HUES64 (cell line): ENCODE data around the gene CCR8.

ENCODE experiments used
- H3K27ac ChIP-seq: 2 replicates; pipeline ENCODE4 v1.7.0; 2013; ENCODE audit warnings: low read depth, low read length, inconsistent platforms
- H3K27me3 ChIP-seq: 2 replicates; pipeline ENCODE4 v1.6.1; 2013; ENCODE audit warnings: mild to moderate bottlenecking, low read length; ENCODE audit not compliant: insufficient read depth
- H3K36me3 ChIP-seq: 2 replicates; pipeline ENCODE4 v1.6.1; 2013; ENCODE audit warnings: mild to moderate bottlenecking, low read length; ENCODE audit not compliant: insufficient read depth
- H3K4me1 ChIP-seq: 2 replicates; pipeline ENCODE4 v1.6.1; 2013; ENCODE audit warnings: mild to moderate bottlenecking, low read length, moderate library complexity; ENCODE audit not compliant: insufficient read depth
- H3K4me3 ChIP-seq: 2 replicates; pipeline ENCODE4 v1.5.1; 2013; ENCODE audit warnings: mild to moderate bottlenecking, low read length, moderate library complexity
- H3K9ac ChIP-seq: 2 replicates; pipeline ENCODE4 v1.6.1; 2013; ENCODE audit warnings: mild to moderate bottlenecking, low read depth, low read length
- H3K9me3 ChIP-seq: 2 replicates; pipeline ENCODE4 v1.6.1; 2013; ENCODE audit warnings: low read depth, low read length; ENCODE audit not compliant: insufficient read depth
- WGBS: fragments of 150-250, 120-280 bp; methylation state at CpG from one replicate; pipeline ENCODE4 v1.1.7; 2013; ENCODE audit warnings: missing lambda C conversion rate; 5-methylcytosine and 5-hydroxymethylcytosine counted together

The CCR8 gene

DNA sequence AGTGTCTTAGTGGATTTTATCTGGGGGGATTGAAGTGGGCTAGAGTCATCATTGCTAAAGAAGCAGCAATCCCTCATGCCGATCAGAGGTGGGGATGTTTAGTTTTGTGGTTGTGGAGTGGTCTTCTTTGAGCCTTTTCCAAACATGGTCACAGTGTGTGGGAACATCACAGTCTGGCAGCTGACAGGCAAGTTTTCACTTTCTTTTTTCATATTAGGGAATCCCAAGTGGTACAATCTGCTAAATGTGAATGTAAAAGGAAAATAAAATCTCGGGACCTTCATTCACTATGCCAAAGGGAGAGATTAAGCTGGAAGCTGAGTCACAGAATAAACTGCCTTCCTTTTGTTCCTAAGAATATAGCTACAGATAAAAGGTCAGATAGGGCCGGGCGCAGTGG is 39.3 kb upstream of the CCR8 start:
- Histone ChIP-seq H3K4me1 (no peaks in the 10 kb centered on the region), H3K36me3 (no peaks in the 10 kb centered on the region), H3K27me3 (no peaks in the 10 kb centered on the region), H3K4me3 (no peak overlapping the region), H3K27ac (no peak overlapping the region), H3K9ac (no peak overlapping the region), H3K9me3 (no peaks in the 10 kb centered on the region)
- 88% methylated on average over 4 of the region's 4 CpGs for WGBS

DNA sequence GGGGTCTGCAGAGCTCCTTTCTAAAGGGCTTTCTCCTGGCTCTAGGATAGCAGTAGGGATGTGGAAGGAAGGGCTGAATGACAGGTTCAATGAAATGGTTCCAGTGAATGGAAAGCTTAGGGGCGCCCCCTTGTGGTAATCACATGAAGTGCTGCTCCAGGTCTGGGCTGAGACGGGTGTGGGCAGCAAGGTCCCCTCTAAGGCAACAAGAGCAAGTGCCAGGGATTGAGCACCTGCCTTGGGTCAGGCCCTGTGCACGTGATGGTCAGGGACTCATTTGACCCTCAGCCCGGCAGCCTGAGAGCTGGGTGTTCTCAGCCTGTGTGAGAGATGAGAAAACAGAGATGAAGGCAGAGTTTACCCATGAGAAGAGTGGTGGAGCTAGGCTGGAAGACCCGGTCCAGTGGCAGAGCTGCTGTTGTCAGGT is 37.6 kb upstream of the CCR8 start:
- whole genome bisulfite sequencing, result 32% methylated on average over 5 of the region's 5 CpGs
- Histone ChIP-seq H3K9me3 (no peaks in the 10 kb centered on the region), H3K27me3 (no peaks in the 10 kb centered on the region), H3K9ac (no peak overlapping the region), H3K27ac (no peak overlapping the region), H3K4me1 (no peaks in the 10 kb centered on the region), H3K4me3 (no peak overlapping the region), H3K36me3 (no peaks in the 10 kb centered on the region)

DNA sequence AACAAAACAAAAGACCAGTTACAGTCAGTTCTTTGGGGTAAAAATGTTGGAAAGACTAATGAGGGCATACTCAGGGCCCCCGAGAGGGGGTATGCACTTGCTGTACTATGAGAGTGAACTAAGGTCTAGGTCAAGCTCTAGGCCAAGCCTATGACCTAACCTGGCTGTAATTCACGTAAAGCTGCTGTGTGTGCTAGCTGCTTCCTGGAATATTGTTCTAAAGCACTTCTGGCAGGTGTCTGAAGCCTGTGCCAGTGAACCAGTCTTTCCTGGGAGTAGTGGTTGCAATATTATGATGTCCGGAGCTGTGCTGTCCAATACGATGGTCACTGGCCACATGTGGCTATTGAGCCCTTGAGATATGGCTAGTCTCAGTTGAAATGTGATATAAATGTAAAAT is 36.5 kb upstream of the CCR8 start:
- H3K4me1 ChIP-seq, result no peaks in the 10 kb centered on the region
- no peak overlapping the region for H3K27ac ChIP-seq
- H3K36me3 ChIP-seq, result no peaks in the 10 kb centered on the region
- no peak overlapping the region for H3K4me3 ChIP-seq
- no peak overlapping the region for H3K9ac ChIP-seq
- no peaks in the 10 kb centered on the region for H3K27me3 ChIP-seq
- no peaks in the 10 kb centered on the region for H3K9me3 ChIP-seq
- 90% methylated on average over 4 of the region's 4 CpGs for WGBS

DNA sequence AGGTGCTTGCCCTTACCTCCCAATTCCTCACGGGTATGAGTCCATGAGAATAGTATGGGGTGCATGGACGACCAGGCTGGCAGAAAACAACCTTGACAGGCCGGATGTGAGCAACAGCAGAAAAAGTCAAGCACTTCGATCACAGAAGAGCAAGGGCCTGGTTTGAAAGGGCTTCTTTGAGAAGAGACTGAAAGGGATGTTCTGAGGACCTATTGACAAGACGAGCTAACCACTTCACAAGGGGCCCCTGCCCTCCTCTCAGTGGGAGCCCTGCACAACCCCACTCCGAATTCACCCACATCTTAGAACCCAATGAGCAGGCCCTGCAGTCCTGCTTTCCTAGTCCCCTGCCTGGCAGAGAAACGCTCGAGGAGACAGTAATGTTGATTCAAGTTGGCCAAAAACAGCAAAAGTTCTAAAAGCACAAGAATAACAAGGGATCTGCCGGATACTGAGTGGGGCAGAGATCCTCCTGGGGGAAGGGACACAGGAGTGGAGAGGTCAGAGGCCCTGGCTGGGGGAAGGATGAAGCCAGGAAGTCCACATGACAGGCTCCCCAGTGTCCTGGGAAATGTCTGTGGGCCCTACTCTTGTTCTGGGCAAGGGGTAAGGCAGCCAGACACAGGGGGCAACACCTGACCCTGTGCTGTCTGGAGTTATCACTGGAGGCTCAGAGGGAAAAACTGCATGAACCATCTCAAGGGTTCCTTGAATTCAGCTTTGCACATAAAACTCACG is 34.9 kb upstream of the CCR8 start:
- WGBS, result 83% methylated on average over 10 of the region's 10 CpGs
- H3K9ac ChIP-seq, result no peak overlapping the region
- no peaks in the 10 kb centered on the region for H3K36me3 ChIP-seq
- H3K9me3 ChIP-seq, result no peaks in the 10 kb centered on the region
- no peak overlapping the region for H3K4me3 ChIP-seq
- H3K27me3 ChIP-seq, result no peaks in the 10 kb centered on the region
- no peaks in the 10 kb centered on the region for H3K4me1 ChIP-seq
- H3K27ac ChIP-seq, result no peak overlapping the region

DNA sequence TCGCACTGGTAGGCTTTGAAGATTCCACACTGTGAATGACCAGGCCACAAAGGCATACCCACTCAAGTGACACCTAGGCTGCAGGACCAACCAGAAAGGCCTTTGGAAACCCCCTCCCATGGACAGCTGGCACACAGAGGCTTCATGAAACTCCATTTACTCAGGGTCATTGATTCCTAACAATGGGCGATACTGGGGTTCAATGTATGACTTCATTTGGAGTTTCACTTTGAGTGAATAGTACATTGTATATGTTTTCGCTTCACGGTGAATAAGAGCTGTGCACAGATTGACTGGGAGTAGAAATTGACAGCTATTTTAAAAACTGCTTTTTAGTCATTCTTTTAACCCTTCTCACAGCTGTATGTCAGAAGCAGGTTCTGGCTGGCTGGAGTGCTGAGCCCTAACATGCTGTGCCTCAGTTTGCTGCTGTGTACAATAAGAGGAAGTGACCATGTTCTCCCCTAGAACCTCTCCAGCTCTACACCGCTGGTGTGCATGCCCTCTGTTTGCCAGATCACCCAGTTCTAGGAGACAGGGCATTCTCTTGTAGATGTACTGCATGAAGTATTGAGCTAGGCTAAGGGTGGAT is 34.2 kb upstream of the CCR8 start:
- Histone ChIP-seq H3K9me3 (no peaks in the 10 kb centered on the region), H3K4me3 (no peak overlapping the region), H3K27ac (no peak overlapping the region), H3K27me3 (no peaks in the 10 kb centered on the region), H3K9ac (no peak overlapping the region), H3K4me1 (no peaks in the 10 kb centered on the region), H3K36me3 (no peaks in the 10 kb centered on the region)
- WGBS, result 96% methylated on average over 5 of the region's 5 CpGs

DNA sequence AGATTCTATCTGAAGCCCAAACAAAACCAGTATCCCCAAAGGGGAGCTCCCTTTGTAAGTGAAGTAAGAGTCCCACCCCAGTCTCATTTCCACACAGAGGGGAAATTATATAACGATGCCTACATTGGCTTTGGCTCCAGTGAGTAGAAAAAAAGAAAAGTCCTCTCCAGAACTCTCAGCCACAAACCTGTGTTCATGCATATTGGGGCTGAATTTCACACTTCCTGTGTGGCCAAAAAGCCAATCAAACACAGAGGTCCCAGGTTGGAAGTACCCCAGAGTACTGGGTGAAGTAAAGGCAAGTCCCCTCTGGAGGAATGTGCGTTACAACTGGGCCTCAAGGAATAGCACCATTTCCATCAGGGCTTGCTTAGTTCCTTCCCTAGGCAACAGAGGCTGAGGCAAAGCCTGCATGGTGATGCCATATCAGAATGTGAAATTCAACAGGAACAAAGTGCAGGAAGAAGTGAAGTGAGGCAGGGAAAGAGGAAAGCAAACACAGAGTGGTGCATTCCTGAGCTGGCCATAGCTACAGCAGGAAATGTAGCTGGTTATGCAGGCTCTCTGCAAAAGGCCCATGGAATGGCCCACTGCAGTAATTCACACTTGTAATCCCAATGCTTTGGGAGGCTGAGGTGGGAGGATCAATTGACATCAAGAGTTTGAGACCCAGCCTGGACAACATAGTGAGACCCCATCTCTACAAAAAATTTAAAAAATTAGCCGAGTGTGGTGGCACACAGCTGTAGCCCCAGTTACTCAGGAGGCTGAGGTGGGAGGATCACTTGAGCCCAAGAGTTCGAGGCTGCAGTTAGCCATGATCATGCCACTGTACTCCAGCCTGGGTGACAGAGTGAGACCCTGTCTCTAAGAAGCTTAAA is 33.1 kb upstream of the CCR8 start:
- no peaks in the 10 kb centered on the region for H3K27me3 ChIP-seq
- H3K9ac ChIP-seq, result no peak overlapping the region
- no peaks in the 10 kb centered on the region for H3K9me3 ChIP-seq
- H3K4me1 ChIP-seq, result no peaks in the 10 kb centered on the region
- H3K36me3 ChIP-seq, result no peaks in the 10 kb centered on the region
- H3K27ac ChIP-seq, result no peak overlapping the region
- H3K4me3 ChIP-seq, result no peak overlapping the region
- WGBS, result 92% methylated on average over 4 of the region's 4 CpGs

DNA sequence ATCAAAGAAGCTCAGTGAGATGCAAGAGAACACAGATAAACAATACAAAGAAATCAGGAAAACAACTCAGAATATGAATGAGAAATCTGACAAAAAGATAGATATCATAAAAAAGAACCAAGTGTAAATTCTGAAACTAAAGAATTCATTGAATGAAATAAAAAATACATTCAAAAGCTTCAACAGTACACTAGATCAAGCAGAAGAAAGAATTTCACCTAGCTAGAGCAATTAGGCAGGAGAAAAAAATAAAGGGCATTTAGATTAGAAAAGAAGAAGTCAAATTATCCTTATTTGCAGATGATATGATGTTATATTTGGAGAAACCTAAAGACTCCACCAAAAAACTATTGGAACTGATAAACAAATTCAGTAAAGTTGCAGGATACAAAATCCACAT is 30.2 kb upstream of the CCR8 start:
- Histone ChIP-seq H3K4me1 (no peaks in the 10 kb centered on the region), H3K27me3 (no peaks in the 10 kb centered on the region), H3K27ac (no peak overlapping the region), H3K36me3 (no peaks in the 10 kb centered on the region), H3K4me3 (no peak overlapping the region), H3K9ac (no peak overlapping the region), H3K9me3 (no peaks in the 10 kb centered on the region)

DNA sequence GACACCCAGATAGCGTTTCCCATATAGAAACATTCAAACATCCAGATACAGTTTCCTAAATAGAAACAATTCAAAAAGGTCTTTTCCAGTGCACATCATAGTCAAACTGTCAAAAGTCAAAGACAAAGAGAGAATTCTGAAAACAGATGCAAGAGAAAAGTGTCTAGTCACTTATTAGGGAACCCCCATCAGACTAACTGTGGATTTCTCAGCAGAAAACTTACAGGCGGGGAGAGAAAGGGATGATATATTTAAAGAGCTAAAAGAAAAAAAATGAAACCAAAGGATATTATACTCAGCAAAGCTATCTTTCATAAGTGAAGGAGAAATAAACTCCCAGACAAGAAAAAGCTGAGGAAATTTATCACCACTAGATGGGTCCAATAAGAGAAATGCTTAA is 27.3 kb upstream of the CCR8 start:
- no peaks in the 10 kb centered on the region for H3K36me3 ChIP-seq
- no peak overlapping the region for H3K9ac ChIP-seq
- H3K27me3 ChIP-seq, result no peaks in the 10 kb centered on the region
- no peaks in the 10 kb centered on the region for H3K4me1 ChIP-seq
- WGBS, result 74% methylated on average over 1 of the region's 2 CpGs
- no peak overlapping the region for H3K4me3 ChIP-seq
- H3K9me3 ChIP-seq, result no peaks in the 10 kb centered on the region
- H3K27ac ChIP-seq, result no peak overlapping the region

DNA sequence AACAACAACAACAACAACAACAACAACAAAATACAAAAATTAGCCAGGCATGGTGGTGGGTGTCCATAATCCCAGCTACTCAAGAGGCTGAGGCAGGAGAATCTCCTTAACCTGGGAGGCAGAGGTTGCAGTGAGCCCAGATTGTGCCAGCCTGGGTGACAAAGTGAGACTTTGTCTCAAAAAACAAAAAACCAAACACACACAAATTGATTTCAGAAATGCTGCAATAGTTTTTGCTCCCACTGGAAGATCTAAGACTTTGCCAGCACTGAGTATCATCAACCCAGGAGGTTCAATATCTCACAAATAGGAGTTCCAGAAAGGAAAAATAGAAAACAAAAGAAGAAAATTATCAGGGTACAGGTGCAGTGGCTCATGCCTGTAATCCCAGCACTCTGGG is 16.2 kb upstream of the CCR8 start:
- Histone ChIP-seq H3K4me3 (no peak overlapping the region), H3K36me3 (no peaks in the 10 kb centered on the region), H3K27ac (no peak overlapping the region), H3K27me3 (no peaks in the 10 kb centered on the region), H3K9ac (no peak overlapping the region), H3K9me3 (peaks cover 6% of the 10 kb centered on the region; the same call in 1 of the 2 replicates), H3K4me1 (no peaks in the 10 kb centered on the region)

DNA sequence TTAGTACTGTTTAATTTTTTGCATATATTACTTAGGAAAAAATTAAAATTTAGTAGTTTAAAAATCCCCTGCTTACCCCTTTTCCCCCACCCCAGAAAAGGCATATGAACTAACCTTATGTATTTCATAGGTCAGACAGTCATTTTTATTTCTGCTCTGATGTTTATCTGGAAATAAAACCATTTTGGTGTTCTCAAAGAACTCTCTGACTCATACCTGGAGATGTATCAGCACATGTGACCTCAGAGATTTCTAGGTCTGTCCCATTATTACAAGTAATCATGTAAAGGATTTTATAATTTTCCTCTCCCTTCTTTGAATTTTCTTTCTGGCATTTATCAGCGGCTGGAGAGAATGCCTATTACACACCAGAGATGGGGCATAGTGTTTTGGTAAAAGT is 14.1 kb upstream of the CCR8 start:
- Histone ChIP-seq H3K4me3 (no peak overlapping the region), H3K27me3 (no peaks in the 10 kb centered on the region), H3K27ac (no peak overlapping the region), H3K4me1 (no peaks in the 10 kb centered on the region; the same call in 1 of the 2 replicates), H3K9me3 (peaks cover 6% of the 10 kb centered on the region; the same call in 1 of the 2 replicates), H3K36me3 (no peaks in the 10 kb centered on the region), H3K9ac (no peak overlapping the region)
- 100% methylated on average over 1 of the region's 1 CpG for WGBS

DNA sequence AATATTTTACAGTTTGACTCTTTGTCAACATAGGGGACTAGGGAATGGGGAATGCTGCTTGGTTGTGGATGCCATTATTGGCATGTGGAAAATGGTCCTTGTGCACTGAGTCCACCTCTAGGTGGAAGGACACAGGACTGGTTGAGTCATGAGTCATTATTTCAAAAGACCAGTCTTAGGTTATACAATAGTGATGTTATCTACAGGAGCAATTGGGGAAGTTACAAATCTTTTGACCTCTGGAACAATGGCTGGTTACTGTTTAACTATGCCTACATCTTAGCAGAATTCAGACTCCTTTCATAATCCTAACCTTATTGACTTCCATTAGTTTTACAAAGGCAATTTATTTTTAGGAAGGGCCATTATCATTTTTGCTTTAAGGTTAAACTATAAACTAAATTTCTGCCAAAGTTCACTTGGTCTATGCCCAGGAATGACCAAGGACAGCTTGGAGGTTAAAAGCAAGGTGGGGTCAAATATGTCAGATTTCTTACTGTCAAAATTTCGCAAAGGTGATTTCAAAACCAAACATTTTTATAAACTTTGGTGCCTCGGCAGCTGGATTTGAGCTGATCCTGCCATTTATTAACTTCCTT is 11.8 kb upstream of the CCR8 start:
- 94% methylated on average over 2 of the region's 2 CpGs for WGBS
- H3K9ac ChIP-seq, result no peak overlapping the region
- H3K36me3 ChIP-seq, result no peaks in the 10 kb centered on the region
- peaks cover 6% of the 10 kb centered on the region; the same call in 1 of the 2 replicates for H3K9me3 ChIP-seq
- H3K27me3 ChIP-seq, result no peaks in the 10 kb centered on the region
- H3K4me3 ChIP-seq, result no peak overlapping the region
- H3K27ac ChIP-seq, result no peak overlapping the region
- H3K4me1 ChIP-seq, result peaks cover under 1% of the 10 kb centered on the region; the same call in 1 of the 2 replicates
